ENCODE data around the gene POLR2I.

The POLR2I gene

DNA sequence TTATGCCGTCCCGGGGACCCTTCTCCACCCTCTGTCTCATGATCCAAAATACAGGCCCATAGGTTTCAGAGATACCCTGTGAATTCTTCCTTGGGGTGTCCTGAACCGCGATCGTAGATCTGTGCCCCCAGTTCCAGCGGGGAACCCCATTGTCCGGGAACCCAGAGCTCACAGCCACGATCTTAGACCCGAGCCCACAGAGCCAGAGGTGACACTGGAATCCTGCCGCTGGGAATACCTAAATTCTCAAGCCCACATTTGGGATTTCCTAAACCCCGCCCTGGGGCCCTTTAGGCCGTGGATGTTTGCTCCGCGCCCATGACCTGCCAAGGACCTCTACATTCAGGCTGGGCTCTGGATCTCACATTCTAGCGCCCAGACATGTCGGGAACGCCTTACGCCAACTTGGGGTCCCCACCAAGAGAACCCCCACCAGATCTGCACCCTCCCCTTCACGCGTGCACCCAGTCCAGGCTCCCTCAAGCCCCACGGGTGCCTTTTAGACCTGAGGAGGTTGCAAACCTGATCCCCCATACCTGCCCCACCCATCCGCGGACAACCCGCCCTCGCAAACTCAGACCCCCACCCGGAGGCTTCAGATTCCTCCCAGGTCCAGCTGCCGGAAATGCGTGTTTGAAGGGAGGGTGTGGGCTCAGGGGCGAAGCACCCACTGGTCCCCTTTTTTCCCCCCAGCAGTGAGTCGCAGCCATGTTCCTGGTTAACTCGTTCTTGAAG lies 25.8 kb upstream of the POLR2I start (continued):
- TF ChIP-seq, protein P1, sequence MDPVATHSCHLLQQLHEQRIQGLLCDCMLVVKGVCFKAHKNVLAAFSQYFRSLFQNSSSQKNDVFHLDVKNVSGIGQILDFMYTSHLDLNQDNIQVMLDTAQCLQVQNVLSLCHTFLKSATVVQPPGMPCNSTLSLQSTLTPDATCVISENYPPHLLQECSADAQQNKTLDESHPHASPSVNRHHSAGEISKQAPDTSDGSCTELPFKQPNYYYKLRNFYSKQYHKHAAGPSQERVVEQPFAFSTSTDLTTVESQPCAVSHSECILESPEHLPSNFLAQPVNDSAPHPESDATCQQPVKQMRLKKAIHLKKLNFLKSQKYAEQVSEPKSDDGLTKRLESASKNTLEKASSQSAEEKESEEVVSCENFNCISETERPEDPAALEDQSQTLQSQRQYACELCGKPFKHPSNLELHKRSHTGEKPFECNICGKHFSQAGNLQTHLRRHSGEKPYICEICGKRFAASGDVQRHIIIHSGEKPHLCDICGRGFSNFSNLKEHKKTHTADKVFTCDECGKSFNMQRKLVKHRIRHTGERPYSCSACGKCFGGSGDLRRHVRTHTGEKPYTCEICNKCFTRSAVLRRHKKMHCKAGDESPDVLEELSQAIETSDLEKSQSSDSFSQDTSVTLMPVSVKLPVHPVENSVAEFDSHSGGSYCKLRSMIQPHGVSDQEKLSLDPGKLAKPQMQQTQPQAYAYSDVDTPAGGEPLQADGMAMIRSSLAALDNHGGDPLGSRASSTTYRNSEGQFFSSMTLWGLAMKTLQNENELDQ (tag by site-specific recombination; IDR thresholded peaks at IDR 0.05; ENCODE audit: low read depth) = no peak
- TF ChIP-seq HOXC10 (CRISPR knock-in tag; IDR thresholded peaks at IDR 0.05) = no peak
- TF ChIP-seq, protein P2, sequence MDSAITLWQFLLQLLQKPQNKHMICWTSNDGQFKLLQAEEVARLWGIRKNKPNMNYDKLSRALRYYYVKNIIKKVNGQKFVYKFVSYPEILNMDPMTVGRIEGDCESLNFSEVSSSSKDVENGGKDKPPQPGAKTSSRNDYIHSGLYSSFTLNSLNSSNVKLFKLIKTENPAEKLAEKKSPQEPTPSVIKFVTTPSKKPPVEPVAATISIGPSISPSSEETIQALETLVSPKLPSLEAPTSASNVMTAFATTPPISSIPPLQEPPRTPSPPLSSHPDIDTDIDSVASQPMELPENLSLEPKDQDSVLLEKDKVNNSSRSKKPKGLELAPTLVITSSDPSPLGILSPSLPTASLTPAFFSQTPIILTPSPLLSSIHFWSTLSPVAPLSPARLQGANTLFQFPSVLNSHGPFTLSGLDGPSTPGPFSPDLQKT (IDR thresholded peaks at IDR 0.05; ENCODE audit: borderline replicate concordance, low read depth, low read length) = no peak
- no peak for TF ChIP-seq ZNF2 (tag by site-specific recombination; IDR thresholded peaks at IDR 0.05)
- no peak; the same call in 1 of the 2 replicates for TF ChIP-seq GLIS1 (tag by site-specific recombination; IDR thresholded peaks at IDR 0.05)
- TF ChIP-seq, protein P3, sequence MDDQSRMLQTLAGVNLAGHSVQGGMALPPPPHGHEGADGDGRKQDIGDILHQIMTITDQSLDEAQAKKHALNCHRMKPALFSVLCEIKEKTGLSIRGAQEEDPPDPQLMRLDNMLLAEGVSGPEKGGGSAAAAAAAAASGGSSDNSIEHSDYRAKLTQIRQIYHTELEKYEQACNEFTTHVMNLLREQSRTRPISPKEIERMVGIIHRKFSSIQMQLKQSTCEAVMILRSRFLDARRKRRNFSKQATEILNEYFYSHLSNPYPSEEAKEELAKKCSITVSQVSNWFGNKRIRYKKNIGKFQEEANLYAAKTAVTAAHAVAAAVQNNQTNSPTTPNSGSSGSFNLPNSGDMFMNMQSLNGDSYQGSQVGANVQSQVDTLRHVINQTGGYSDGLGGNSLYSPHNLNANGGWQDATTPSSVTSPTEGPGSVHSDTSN (CRISPR knock-in tag; IDR thresholded peaks at IDR 0.05) = no peak
- TF ChIP-seq ZNF549 (tag by site-specific recombination; IDR thresholded peaks at IDR 0.05) = no peak
- TF ChIP-seq ZFP3 (tag by site-specific recombination; IDR thresholded peaks at IDR 0.05; ENCODE audit: low read depth) = no peak
- TF ChIP-seq, protein P4, sequence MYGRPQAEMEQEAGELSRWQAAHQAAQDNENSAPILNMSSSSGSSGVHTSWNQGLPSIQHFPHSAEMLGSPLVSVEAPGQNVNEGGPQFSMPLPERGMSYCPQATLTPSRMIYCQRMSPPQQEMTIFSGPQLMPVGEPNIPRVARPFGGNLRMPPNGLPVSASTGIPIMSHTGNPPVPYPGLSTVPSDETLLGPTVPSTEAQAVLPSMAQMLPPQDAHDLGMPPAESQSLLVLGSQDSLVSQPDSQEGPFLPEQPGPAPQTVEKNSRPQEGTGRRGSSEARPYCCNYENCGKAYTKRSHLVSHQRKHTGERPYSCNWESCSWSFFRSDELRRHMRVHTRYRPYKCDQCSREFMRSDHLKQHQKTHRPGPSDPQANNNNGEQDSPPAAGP (tag by site-specific recombination; IDR thresholded peaks at IDR 0.05) = peak; percentile 90
- TF ChIP-seq ZNF596 (tag by site-specific recombination; IDR thresholded peaks at IDR 0.05) = no peak
- TF ChIP-seq KLF7 (tag by site-specific recombination; IDR thresholded peaks at IDR 0.05; ENCODE audit: borderline replicate concordance) = peak; percentile 86; the same call in 1 of the 2 replicates
- peak; percentile 93 for TF ChIP-seq ZNF335 (tag by site-specific recombination; conservative IDR thresholded peaks at IDR 0.05)
- 0 out of 2 replicates have a peak, but pooled peaks have one; percentile 21 for TF ChIP-seq OVOL3 (tag by site-specific recombination; IDR thresholded peaks at IDR 0.05)
- peak; percentile 96 for TF ChIP-seq PATZ1 (tag by site-specific recombination; IDR thresholded peaks at IDR 0.05)
- TF ChIP-seq ZNF585B (tag by site-specific recombination; IDR thresholded peaks at IDR 0.05) = no peak
- TF ChIP-seq ZNF768 (tag by site-specific recombination; IDR thresholded peaks at IDR 0.05) = no peak
- no peak for TF ChIP-seq INSM2 (tag by site-specific recombination; IDR thresholded peaks at IDR 0.05)
- TF ChIP-seq ZNF16 (tag by site-specific recombination; IDR thresholded peaks at IDR 0.05; ENCODE audit: low read depth) = 0 out of 2 replicates have a peak, but pooled peaks have one; percentile 11
- TF ChIP-seq, protein P5, sequence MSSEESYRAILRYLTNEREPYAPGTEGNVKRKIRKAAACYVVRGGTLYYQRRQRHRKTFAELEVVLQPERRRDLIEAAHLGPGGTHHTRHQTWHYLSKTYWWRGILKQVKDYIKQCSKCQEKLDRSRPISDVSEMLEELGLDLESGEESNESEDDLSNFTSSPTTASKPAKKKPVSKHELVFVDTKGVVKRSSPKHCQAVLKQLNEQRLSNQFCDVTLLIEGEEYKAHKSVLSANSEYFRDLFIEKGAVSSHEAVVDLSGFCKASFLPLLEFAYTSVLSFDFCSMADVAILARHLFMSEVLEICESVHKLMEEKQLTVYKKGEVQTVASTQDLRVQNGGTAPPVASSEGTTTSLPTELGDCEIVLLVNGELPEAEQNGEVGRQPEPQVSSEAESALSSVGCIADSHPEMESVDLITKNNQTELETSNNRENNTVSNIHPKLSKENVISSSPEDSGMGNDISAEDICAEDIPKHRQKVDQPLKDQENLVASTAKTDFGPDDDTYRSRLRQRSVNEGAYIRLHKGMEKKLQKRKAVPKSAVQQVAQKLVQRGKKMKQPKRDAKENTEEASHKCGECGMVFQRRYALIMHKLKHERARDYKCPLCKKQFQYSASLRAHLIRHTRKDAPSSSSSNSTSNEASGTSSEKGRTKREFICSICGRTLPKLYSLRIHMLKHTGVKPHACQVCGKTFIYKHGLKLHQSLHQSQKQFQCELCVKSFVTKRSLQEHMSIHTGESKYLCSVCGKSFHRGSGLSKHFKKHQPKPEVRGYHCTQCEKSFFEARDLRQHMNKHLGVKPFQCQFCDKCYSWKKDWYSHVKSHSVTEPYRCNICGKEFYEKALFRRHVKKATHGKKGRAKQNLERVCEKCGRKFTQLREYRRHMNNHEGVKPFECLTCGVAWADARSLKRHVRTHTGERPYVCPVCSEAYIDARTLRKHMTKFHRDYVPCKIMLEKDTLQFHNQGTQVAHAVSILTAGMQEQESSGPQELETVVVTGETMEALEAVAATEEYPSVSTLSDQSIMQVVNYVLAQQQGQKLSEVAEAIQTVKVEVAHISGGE (tag by site-specific recombination; conservative IDR thresholded peaks at IDR 0.05; ENCODE audit: low read depth) = peak; percentile 80
- TF ChIP-seq KLF9 (tag by site-specific recombination; IDR thresholded peaks at IDR 0.05; ENCODE audit: low read depth) = peak; percentile 5
- no peak for TF ChIP-seq ZFP41 (tag by site-specific recombination; IDR thresholded peaks at IDR 0.05; ENCODE audit: borderline replicate concordance)
